Heart right ventricle (tissue), 16 donors: ENCODE results near the gene YOD1. TPM values are rescaled to one million over a fixed set of nuclear protein-coding genes. Genes with fewer than 3 reads are reported as not detected.

ENCODE experiments used
- ATAC-seq, 8 donors: fragments of 200-7000 bp; cut with Tn5 transposase; one replicate each; pipeline ENCODE4 v1.9.1; 2020; ENCODE audit warnings: mild to moderate bottlenecking in 8 of 8, moderate library complexity in 8 of 8, moderate number of reproducible peaks in 1 of 8
- DNase-seq, 2 donors: peaks; one replicate each; pipeline ENCODE4 v3.0.0-alpha.2; 2020
- H3K27ac ChIP-seq, 10 donors: fragments of 200-600 bp; sonication (generic) in 2 of 10; one replicate each; pipeline versions ENCODE4 v1.5.0 to v1.8.0; 2020 to 2022; ENCODE audit warnings: mild to moderate bottlenecking in 3 of 10
- H3K27me3 ChIP-seq, 7 donors: fragments of 200-600 bp; one replicate each; pipeline ENCODE4 v1.8.0; 2021 to 2022; ENCODE audit warnings: mild to moderate bottlenecking in 2 of 7
- H3K36me3 ChIP-seq, 9 donors: fragments of 200-600 bp; sonication (generic) in 1 of 9; one replicate each; pipeline versions ENCODE4 v1.5.0 to v1.8.0; 2020 to 2022; ENCODE audit warnings: mild to moderate bottlenecking in 2 of 9
- H3K4me1 ChIP-seq, 9 donors: fragments of 200-600 bp; sonication (generic) in 1 of 9; one replicate each; pipeline versions ENCODE4 v1.5.0 to v1.8.0; 2020 to 2022; ENCODE audit warnings: mild to moderate bottlenecking in 4 of 9
- H3K4me3 ChIP-seq, 10 donors: fragments of 200-600 bp; sonication (generic) in 2 of 10; one replicate each; pipeline versions ENCODE4 v1.5.0 to v1.8.0; 2020 to 2022; ENCODE audit warnings: mild to moderate bottlenecking in 7 of 10, moderate library complexity in 2 of 10
- H3K9me3 ChIP-seq, 11 donors: fragments of 200-600 bp in 10 of 11; sonication (generic) in 2 of 11; one replicate each; pipeline versions ENCODE4 v1.5.0 to v1.8.0; 2013 to 2022; ENCODE audit warnings: mild to moderate bottlenecking in 2 of 11, control low read depth in 1 of 11, moderate library complexity in 1 of 11
- WGBS, 2 donors: extraction: QIAGEN DNeasy Blood & Tissue Kit; methylation state at CpG; one replicate each; pipeline ENCODE4 v1.1.7; 2013; ENCODE audit warnings: inconsistent platforms in 1 of 2; 5-methylcytosine and 5-hydroxymethylcytosine counted together
- intact Hi-C, 10 donors: fragments of 100-400 bp; cut with DNase I; formaldehyde crosslinking; loops; one replicate each; pipeline versions ENCODE4 v1.11.1 to v1.14.2; 2022
- long read RNA-seq, 3 donors: library from polyadenylated mRNA; unstranded; transcript quantifications; one replicate each; pipeline ENCODE4 v2.0.0, GENCODE V29; 2020 to 2021
- polyA plus RNA-seq, 2 donors: library from polyadenylated mRNA; stranded (reverse); fragments of 200-250 nt; gene quantifications; one replicate each; pipeline ENCODE4 v1.2.3, GENCODE V29; 2013
- total RNA-seq, 10 donors: library from RNA; stranded (reverse); fragmentation: NEBNext Ultra II Directional in 3 of 10; extraction: Animal tissue kit (Norgen Biotek cat#: 25700) in 3 of 10; gene quantifications; one replicate each; pipeline versions ENCODE4 v1.2.1 to v1.2.4, GENCODE V29; 2021 to 2023
- TF ChIP-seq, protein P1 (sequence below), 9 donors: fragments of 200-600 bp; sonication (generic) in 2 of 9; IDR thresholded peaks; one replicate each; pipeline versions ENCODE4 v1.5.0 to v1.8.0; 2021 to 2022; ENCODE audit warnings: antibody characterized with exemption in 9 of 9, mild to moderate bottlenecking in 5 of 9, moderate library complexity in 1 of 9
- donor health status: Arrhythmogenic right ventricular cardiomyopathy.
- donor health status: ischemic (EF 13 %, LVEDD 7.1; RV severe dilation, severe dysfunction).
- donor health status: healthy with polysubstance abuse.
- donor health status: DM: no; HTN: yes; CAD: no.
- donor health status: DM: no; HTN: no; CAD: no.
- donor health status: ischemic (EF 25% LVEDD 6.9; RV normal size, moderate dysfunction).
- donor health status: ischemic (EF 25% LVEDD 5.7; RV mildly dilated, moderate dysfunction).
- donor health status: healthy.
- donor health status: DM: yes; HTN: yes; CAD: no.
- donor health status: Ischemic cardiomyopathy.
- donor health status: ischemic (EF 35%, LVEDD 5.7; RV mildly dilated, moderate dysfunction).
- donor health status: nonischemic (EF 11% LVEDD 7.7; RV severe dilation, severe dysfunction).
- donor health status: DM: yes; HTN: yes; CAD: no.
- donor health status: PGD.
- donor health status: ischemic (EF 29% LVEDD 5.4; RV normal size, mild dysfunction).
- donor health status: nonischemic (EF 23%, LVEDD 6.1; RV moderate dilation, normal function).

The YOD1 gene
- total RNA-seq (1 to 10 TPM; 4.1 to 9.1 (median 5.9) TPM), polyA plus RNA-seq (1 to 10 TPM; 2.6 to 3.7 TPM)
- long read RNA-seq, donor 1, full-length matches to known transcripts, result 7 of 8 reads
- long read RNA-seq, donor 1, partial matches to known transcripts, result 0 of 8 reads
- long read RNA-seq, donor 1, other reads (novel, unspliced or antisense), result 1 of 8 reads
- long read RNA-seq, donor 2, full-length matches to known transcripts, result 11 of 12 reads
- long read RNA-seq, donor 2, partial matches to known transcripts, result 0 of 12 reads
- long read RNA-seq, donor 2, other reads (novel, unspliced or antisense), result 1 of 12 reads
- long read RNA-seq, donor 3, full-length matches to known transcripts, result 4 of 6 reads
- long read RNA-seq, donor 3, partial matches to known transcripts, result 2 of 6 reads
- long read RNA-seq, donor 3, other reads (novel, unspliced or antisense), result 0 of 6 reads

DNA sequence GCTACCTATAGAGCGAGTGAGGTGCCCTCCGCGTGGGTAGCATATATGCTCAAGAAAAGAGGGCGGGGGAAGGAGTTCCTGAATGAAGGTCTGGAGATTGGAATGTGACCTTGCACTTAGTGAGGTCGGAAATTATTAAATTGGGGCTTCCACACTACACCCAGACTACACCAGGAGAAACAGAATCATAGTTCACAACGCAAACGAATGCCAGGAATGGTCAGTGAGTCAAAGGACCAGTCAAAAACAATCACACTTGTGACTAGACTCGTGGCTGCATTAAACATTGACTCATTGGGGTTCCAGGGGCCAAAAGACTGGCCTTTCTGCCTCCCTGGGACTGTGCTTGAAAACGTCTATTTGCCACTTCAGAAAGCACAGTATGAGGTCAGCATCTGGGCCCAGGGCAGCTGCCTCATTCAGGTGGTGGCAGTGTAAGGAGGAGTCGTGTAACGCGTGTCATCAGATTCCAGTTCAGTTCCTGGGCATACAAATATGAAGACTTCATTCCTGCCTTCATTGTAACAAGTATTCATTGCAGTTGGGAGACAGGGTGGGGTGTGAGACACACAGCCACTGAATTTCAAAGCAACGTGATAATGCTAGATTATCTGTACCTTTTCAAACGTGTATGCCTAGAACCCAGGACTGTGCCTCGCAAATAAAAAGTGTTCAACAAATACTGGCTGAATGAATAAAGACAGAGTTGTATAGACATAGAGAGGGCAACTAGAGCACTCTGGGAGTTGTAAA, at the start of gene YOD1:
YOD1 (minus strand) TSS at position 18 of the 753 bp plus-strand sequence. CDS start 178 bp downstream, outside the sequence.
- Histone ChIP-seq H3K4me3 (peak within 1 kb of the TSS; percentile 78 to 99 (median 93)), H3K9me3 (no peaks in the 10 kb centered on the region), H3K36me3 (peaks cover 0 to 32% (median 9%) of the 10 kb centered on the region in 9 donors), H3K27ac (peak within 1 kb of the TSS; percentile 78 to 94 (median 92)), H3K27me3 (no peaks in the 10 kb centered on the region), H3K4me1 (peaks cover 8 to 76% (median 59%) of the 10 kb centered on the region in 9 donors)
- peak in 1 of 8 donors; percentile 1 for ATAC-seq
- intact Hi-C loops, result loop anchor here in 1 of 10 donors (2.0 kb wide), 1 partner anchor 25 kb away; no protein-coding TSS in a partner anchor
- 49 to 61% methylated on average over 15 of the region's 15 CpGs for WGBS, 2 donors
- TF ChIP-seq, protein P1, sequence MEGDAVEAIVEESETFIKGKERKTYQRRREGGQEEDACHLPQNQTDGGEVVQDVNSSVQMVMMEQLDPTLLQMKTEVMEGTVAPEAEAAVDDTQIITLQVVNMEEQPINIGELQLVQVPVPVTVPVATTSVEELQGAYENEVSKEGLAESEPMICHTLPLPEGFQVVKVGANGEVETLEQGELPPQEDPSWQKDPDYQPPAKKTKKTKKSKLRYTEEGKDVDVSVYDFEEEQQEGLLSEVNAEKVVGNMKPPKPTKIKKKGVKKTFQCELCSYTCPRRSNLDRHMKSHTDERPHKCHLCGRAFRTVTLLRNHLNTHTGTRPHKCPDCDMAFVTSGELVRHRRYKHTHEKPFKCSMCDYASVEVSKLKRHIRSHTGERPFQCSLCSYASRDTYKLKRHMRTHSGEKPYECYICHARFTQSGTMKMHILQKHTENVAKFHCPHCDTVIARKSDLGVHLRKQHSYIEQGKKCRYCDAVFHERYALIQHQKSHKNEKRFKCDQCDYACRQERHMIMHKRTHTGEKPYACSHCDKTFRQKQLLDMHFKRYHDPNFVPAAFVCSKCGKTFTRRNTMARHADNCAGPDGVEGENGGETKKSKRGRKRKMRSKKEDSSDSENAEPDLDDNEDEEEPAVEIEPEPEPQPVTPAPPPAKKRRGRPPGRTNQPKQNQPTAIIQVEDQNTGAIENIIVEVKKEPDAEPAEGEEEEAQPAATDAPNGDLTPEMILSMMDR (IDR thresholded peaks at IDR 0.05), result no peak
- DNase-seq, result no peak

DNA sequence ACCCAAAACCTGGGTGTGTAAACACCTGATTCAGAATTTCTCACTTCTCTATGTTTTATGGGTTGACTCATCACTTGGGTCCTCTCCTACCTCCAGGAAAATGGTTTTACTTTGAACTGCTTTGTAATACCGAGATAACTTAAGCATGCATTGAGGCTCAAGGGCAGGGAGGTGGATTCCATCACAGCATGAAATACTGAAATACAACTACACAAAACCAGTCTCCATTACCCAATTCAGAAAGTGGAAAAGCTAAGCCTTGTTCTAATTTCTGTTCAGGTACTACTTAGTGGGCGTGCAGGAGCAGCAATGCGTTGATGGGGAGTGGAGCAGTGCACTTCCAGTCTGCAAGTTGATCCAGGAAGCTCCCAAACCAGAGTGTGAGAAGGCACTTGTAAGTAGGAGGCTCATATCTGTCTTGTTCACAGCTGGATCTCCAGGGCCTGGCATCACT, 46.9 kb upstream of the YOD1 start:
- Histone ChIP-seq H3K9me3 (no peaks in the 10 kb centered on the region), H3K36me3 (no peaks in the 10 kb centered on the region), H3K27me3 (peaks cover 0 to 5% (median 0%) of the 10 kb centered on the region in 7 donors), H3K27ac (no peak overlapping the region), H3K4me1 (no peaks in the 10 kb centered on the region), H3K4me3 (no peak overlapping the region)
- DNase-seq (no peak), ATAC-seq (no peak)
- TF ChIP-seq, protein P1 (IDR thresholded peaks at IDR 0.05), result no peak
- intact Hi-C loops, result no loop called here
- 87 to 94% methylated on average over 3 of the region's 3 CpGs for WGBS, 2 donors

DNA sequence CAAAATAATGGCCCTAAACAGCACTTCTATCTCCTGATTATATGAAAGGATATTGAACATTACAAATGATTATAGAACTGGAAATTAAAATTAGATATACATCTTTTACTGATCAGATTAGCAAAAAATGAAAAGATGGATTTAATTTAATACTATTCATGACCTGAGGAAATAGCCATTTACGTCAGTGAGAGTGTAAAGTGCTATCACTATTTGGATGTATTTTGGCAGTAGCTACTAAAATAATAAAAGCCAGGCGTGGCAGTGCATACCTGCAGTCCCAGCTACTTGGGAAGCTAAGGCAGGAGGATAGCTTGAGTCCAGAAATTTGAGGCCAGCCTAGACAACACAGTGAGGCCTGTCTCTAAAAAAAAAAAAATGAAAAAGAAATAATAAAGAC, 42.9 kb upstream of the YOD1 start:
- intact Hi-C loops, result loop anchor here in 1 of 10 donors (5.0 kb wide), 1 partner anchor 318 kb away; no protein-coding TSS in a partner anchor
- no peaks in the 10 kb centered on the region for H3K9me3 ChIP-seq

More for the DNA sequence above, 42.9 kb upstream of the YOD1 start:
- DNase-seq (no peak), ATAC-seq (no peak)
- TF ChIP-seq, protein P1 (IDR thresholded peaks at IDR 0.05), result no peak
- Histone ChIP-seq H3K36me3 (no peaks in the 10 kb centered on the region), H3K4me1 (peaks cover 0 to 4% (median 0%) of the 10 kb centered on the region in 9 donors), H3K4me3 (no peak overlapping the region), H3K27ac (no peak overlapping the region), H3K27me3 (peaks cover 0 to 5% (median 0%) of the 10 kb centered on the region in 7 donors)
- WGBS, 2 donors, result 54 to 71% methylated on average over 2 of the region's 2 CpGs
